NCI-H2081 (cell line): ENCODE measurements around the gene OGFRL1.
"Not testable (repeated sequence)": the region's sequence is repeated elsewhere in the genome, so short reads cannot be mapped to it uniquely, and the experiment has no call there.

Source experiments
- DNase-seq, 2 experiments: peaks; one replicate each; lab custom pipeline; 2025; lab: John Stamatoyannopoulos, UW

OGFRL1 gene

GRCh38 chr6:71288228-71289038 lies at the start of gene OGFRL1:
TSS of gene OGFRL1 (plus strand) at chr6:71288811. CDS start at chr6:71288937, 126 bp downstream.
- DNase-seq: peak; percentile 74 to 84

- no peak for DNase-seq
These were observed 48.9 kb upstream of the OGFRL1 start for GRCh38 chr6:71239694-71240093.

DNA sequence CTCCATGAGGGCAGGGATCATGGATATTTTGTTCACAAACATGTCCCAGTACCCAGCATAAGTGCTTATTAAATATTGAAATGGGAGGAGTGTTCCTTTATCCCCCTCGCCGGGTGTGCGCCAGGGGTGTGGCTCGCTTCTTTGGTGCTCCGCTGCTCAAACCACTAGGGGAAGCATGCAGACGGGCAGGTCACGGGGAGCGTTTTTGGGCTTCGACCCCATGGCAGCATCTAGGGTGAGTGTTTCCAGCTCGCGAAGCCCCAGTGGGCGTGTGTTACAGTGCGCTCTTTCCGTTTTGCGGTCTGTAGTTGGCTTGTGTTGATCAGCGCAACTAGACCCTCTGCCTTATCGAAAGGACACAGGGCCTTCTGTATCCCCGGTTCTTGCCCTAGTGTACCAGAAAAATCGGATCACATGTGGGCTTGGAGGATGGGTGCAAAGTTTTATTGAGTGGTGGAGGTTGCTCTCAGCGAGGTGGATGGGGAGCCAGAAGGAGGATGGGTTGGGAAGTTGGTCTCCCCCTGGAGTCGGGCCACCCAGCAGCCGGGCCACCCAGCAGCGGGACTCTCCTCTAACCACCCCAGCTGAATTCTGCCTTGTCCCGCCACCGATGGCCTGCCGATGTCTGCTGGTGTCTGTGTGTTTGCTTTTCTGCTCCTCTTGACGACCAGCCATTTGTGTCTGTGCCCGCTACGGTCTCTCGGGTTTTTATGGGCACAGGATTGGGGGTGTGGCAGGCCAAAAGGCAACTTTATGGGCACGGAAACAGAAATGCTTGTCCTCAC lies 43.2 kb upstream of the OGFRL1 start:
- DNase-seq: no peak

GRCh38 chr6:71246596-71246995 lies 42.0 kb upstream of the OGFRL1 start:
- DNase-seq: no peak

GRCh38 chr6:71248306-71248765 lies 40.3 kb upstream of the OGFRL1 start:
- DNase-seq: no peak

DNA sequence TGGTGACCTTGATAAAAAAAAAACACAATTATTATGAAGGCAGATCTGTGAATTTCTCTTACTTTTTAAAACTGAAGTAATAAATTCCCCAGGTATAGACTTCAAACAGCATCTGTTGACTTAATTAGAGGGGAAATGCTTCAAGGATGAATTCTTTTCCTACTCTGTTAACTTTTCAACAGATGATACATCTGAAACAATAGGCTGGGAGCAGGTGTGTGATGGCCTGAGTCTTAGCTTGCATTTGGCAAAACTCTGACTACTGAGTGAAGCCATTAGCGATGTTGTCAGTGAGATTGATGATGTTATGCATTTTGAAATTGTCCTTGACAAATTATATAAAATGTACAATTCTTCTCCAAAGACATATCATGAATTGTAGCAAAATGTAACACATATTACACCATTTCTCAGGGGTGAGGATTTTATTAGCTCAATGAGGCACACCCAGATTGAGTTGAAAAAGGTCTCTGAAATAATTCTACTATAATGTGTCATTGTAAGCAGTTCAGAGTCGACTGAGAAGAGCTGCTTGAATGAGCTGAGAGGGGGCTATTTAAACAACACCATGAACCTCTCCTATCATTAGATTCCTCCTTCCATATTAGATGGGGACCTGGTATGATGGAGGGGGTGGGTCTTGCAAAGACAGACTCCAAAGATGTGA lies 39.6 kb upstream of the OGFRL1 start:
- no peak for DNase-seq

- no peak for DNase-seq
These were observed 38.5 kb upstream of the OGFRL1 start for GRCh38 chr6:71250099-71250602.

DNA sequence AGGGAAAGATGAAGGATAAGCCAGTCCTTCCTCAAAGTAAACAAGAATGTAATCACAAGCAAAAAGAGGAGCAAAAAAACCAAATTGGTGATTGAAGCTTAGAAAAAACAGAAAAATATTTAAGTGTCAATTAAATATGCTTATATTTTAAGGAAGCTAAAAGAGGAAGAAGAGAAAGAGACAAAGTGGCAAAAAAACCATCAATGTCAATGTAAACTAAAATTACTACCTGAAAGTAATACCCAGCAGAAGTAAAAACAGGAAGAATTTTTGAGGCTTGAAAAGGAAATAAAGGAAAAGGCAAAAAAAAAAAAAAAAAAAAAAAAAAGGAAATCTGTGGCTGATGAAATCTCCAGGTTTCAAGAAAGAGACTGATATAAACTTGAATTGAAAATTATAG lies 36.2 kb upstream of the OGFRL1 start:
- DNase-seq: no peak

DNA sequence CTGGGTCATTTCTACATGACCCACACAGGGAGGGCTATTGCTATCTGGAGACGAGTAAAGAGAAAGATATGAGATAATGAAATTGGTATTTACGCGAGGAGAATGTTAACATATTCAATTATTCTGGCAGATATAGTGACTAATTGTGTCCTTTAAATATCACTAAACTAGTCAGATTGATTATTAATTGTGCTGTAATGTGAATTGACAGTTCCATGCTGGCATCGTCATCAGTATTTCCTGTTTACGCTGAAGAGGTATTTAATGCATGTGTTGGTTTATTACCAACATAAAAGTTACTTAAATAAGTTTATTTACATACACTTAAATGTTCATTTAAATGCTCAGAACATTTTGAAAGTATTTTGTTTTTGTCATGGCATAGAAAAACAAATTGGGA lies 35.7 kb upstream of the OGFRL1 start:
- DNase-seq: no peak

DNA sequence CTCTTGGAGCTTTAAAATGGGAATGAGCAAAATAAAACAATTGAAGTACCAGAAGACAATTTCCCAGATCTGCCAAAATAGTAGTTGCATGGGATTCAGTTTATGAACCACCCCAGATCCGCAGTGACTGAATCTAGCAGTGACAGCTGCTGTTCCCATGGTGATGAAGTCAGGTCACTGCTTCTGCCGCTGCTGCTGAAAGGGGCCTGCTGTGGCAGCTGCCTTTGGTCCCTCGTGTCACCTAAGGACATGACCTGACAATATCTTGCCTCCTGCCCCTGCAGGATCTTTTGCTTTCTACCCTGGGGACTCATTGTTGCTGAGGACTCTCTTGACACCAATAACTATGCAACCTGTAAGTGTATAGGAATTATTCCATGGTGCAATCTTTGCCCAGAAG lies 34.3 kb upstream of the OGFRL1 start:
- no peak for DNase-seq

- DNase-seq: no peak
These were observed 30.3 kb upstream of the OGFRL1 start for GRCh38 chr6:71258078-71258866.

GRCh38 chr6:71259888-71260604 lies 28.6 kb upstream of the OGFRL1 start:
- DNase-seq: no peak

- DNase-seq: no peak
These were observed 25.7 kb upstream of the OGFRL1 start for GRCh38 chr6:71262914-71263313.

DNA sequence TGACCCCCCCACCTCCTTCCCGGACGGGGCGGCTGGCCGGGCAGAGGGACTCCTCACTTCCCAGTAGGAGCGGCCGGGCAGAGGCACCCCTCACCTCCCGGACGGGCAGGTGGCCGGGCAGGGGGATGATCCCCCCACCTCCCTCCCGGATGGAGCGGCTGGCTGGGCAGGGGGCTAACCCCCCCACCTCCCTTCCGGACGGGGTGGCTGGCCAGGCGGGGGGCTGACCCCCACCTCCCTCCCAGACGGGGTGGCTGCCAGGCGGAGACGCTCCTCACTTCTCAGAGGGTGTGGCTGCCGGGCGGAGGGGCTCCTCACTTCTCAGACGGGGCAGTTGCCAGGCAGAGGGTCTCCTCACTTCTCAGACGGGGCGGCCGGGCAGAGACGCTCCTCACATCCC lies 22.2 kb upstream of the OGFRL1 start:
- DNase-seq: not testable (repeated sequence)

GRCh38 chr6:71268735-71269437 lies 19.7 kb upstream of the OGFRL1 start:
- no peak for DNase-seq

DNA sequence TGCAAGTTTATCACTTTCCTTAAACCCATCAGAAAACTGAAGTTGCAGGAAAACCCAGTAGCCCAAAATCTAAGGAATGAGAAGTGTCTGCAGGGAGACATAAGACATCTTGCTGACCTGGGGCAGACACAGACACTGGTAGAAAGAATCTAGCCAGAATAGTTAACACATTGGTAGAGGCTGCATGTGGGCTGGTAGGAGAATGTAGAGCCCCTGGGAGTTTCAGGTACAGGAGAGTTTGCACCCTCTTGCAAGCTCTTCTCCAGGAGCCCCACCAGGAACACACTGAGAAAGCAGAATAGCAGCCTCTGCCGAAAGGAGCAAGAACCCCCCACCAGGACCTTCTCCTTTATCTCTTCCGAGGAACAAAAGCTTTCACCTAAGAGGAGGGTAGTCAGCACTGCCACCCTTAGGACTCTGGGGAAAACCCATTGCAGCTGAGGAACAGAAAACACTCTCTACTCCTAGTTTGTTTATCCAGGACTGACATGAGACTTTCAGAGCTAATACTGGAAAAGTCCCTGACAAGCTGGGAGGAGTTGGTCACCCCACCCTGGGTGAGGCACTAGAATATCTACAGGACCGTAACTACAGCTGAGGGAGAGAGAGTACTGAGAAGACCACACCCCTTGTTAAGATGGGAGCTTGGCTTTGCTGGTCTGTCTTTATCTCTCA lies 10.5 kb upstream of the OGFRL1 start:
- no peak for DNase-seq

- no peak for DNase-seq
These were observed 9.3 kb upstream of the OGFRL1 start for GRCh38 chr6:71279321-71279720.

GRCh38 chr6:71279740-71280139 lies 8.9 kb upstream of the OGFRL1 start:
- no peak for DNase-seq

DNA sequence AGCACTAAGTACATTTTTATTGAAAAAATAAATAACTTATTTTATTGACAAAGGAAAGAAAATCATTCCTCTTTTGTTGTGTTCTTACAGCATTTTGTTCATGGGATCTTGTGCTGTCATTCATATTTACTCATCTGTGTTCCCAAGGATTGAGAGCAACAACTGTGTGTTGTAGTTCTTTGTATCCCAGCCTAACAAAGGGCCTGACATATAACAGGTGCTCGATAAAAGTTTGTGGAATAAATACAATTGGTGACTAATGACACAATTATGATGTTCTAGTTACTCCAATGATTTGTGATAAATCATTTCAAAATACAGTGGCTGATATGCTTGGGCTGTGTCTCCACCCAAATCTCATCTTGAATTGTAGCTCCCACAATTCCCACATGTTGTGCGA lies 7.9 kb upstream of the OGFRL1 start:
- no peak for DNase-seq

GRCh38 chr6:71284785-71285184 lies 3.8 kb upstream of the OGFRL1 start:
- DNase-seq: no peak
